ENCODE data around the gene SNRNP25. TPM values are rescaled to one million over a fixed set of nuclear protein-coding genes. Genes with fewer than 3 reads are reported as not detected.

SNRNP25 gene
- total and polyA plus RNA-seq, 2 of the 8 experiments (the other 6 are each of a cell fraction or from before 2014, with no cell fraction given) = 53.0 to 58.4 TPM

- TF ChIP-seq CHD2 (IDR thresholded peaks at IDR 0.05; ENCODE audit: low read length) = no peak
- TF ChIP-seq POLR2A (IDR thresholded peaks at IDR 0.05; ENCODE audit: control extremely low read depth in 1 of 2, low read depth in 2 of 2, low read length in 2 of 2) = no peak
- no peak for TF ChIP-seq KDM4A (IDR thresholded peaks at IDR 0.05; ENCODE audit: low read depth, low read length, severe bottlenecking)
- TF ChIP-seq RFX5 (IDR thresholded peaks at IDR 0.05; ENCODE audit: borderline replicate concordance, low read depth, low read length) = no peak
- no peak for TF ChIP-seq SAP30 (IDR thresholded peaks at IDR 0.05; ENCODE audit: insufficient read depth, insufficient replicate concordance, low read length)
These were observed 2.6 kb upstream of the SNRNP25 start (continued) for GRCh38 chr16:50769-51591.
